ENCODE measurements around the gene PDE9A. TPM values are rescaled to one million over a fixed set of nuclear protein-coding genes. Genes with fewer than 3 reads are reported as not detected.
"Not testable (repeated sequence)": the region's sequence is repeated elsewhere in the genome, so short reads cannot be mapped to it uniquely, and the experiment has no call there.

PDE9A gene
- total RNA-seq, 1 donor from 2014 or later = 1.6 TPM

DNA sequence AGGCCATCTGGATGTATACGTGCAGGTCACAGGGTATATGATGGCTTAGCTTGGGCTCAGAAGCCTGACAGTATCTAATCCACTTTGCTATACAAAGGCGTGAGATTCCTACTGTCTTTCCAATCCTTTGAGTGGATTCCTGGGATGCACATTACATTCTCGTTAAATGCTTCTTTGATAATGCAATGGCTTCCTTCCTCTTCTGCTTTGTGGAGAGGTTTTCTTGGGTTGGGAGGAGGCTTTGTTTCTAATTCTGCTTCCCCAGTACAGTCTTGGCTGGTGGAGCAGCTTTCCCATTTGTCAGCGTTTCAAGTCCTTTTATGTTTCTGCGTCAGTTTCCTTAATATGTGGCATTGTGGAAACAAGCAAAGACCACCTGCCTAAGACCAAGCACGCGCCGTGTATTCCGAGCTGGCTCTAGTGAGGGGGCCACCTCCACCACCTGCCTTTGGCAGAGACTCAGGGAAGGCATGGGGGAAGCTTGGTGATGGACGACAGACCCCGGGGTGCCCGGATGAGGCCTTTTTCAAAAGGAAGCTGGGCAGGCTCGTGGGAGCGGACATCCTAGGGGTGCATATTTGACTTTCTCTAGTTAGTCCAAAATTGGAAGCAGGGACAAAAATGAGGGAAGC is 153.2 kb downstream of the PDE9A start:
- no peak for FAIRE-seq

DNA sequence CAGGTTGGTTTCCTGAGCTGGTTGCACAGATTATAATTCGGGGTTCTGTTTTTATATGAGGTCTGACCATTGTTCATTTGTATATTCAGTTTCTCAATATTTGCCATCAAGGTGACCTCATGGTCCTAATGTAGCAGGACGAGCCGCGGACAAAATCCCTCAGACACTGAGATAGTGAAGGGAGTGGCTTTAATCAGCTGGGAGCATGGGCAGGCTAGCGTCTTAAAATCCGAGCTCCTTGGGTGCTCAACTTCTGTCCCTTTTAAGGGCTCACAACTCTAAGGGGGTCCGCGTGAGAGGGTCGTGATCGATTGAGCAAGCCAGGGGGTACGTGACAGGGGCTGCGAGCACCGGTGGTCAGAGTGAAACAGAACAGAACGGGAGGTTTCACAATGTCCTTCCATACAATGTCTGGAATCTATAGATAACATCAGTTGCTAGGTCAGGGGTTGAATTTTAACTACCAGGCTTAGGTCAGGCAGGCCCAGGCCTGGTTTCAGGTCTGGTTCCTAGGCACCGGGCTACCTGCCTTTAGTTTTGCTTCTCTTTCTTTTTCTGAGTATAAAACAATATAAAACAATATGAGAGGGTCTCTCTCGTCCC is 154.0 kb downstream of the PDE9A start:
- H3K4me3 ChIP-seq (ENCODE audit: low read depth, low read length); DNase-seq (ENCODE audit: low read depth); H3K36me3 ChIP-seq (ENCODE audit: control insufficient read depth, insufficient read depth, low read length); FAIRE-seq; H3K27me3 ChIP-seq (ENCODE audit: control insufficient read depth, insufficient read depth, low read length): not testable (repeated sequence)

More for the DNA sequence above, 153.2 kb downstream of the PDE9A start:
- TF ChIP-seq, protein P1, sequence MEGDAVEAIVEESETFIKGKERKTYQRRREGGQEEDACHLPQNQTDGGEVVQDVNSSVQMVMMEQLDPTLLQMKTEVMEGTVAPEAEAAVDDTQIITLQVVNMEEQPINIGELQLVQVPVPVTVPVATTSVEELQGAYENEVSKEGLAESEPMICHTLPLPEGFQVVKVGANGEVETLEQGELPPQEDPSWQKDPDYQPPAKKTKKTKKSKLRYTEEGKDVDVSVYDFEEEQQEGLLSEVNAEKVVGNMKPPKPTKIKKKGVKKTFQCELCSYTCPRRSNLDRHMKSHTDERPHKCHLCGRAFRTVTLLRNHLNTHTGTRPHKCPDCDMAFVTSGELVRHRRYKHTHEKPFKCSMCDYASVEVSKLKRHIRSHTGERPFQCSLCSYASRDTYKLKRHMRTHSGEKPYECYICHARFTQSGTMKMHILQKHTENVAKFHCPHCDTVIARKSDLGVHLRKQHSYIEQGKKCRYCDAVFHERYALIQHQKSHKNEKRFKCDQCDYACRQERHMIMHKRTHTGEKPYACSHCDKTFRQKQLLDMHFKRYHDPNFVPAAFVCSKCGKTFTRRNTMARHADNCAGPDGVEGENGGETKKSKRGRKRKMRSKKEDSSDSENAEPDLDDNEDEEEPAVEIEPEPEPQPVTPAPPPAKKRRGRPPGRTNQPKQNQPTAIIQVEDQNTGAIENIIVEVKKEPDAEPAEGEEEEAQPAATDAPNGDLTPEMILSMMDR (IDR thresholded peaks at IDR 0.05; ENCODE audit: insufficient read depth, low read length, severe bottlenecking) = no peak
- no peak for DNase-seq (ENCODE audit: low read depth)
- Histone ChIP-seq H3K36me3 (ENCODE audit: control insufficient read depth, insufficient read depth, low read length) (peaks cover 2% of the 10 kb centered on the region), H3K27me3 (ENCODE audit: control insufficient read depth, insufficient read depth, low read length) (no peaks in the 10 kb centered on the region), H3K4me3 (ENCODE audit: low read depth, low read length) (no peak overlapping the region)

DNA sequence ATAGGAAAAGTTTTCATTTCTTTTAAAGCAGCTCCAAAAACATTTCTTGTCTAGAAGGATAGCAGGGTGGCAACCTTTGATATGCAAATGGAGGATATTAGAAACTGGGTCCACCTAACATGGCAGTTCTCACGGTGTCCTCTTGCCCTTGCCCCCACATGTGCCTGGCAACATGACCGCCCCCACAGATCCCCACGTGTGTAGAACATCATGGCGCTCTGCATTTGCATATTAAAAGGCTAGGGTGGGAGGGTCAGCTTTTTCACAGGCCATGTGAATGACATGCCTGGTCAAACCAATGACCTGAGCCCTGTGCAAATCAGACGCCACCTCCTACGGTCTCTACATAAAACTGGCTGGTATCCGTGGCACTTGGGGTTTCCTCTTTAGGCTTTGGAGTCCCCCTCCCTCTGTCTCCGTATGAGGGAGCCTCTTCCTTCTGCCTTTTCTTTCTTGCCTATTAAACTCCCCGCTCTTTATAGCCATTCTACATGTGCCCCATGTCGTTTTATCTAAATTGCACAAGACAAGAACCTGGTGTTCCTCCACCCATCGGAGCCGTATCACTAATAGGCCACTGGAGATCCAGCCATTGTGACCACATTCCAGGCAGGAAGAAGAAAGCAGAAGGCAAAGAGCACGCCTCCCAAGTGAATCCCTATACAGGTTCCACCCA is 154.7 kb downstream of the PDE9A start:
- FAIRE-seq (peak; percentile 52), DNase-seq (ENCODE audit: low read depth) (no peak)
- Histone ChIP-seq H3K4me3 (ENCODE audit: low read depth, low read length) (no peak overlapping the region), H3K36me3 (ENCODE audit: control insufficient read depth, insufficient read depth, low read length) (peaks cover 2% of the 10 kb centered on the region), H3K27me3 (ENCODE audit: control insufficient read depth, insufficient read depth, low read length) (no peaks in the 10 kb centered on the region)
- TF ChIP-seq, protein P1 (IDR thresholded peaks at IDR 0.05; ENCODE audit: insufficient read depth, low read length, severe bottlenecking) = no peak

DNA sequence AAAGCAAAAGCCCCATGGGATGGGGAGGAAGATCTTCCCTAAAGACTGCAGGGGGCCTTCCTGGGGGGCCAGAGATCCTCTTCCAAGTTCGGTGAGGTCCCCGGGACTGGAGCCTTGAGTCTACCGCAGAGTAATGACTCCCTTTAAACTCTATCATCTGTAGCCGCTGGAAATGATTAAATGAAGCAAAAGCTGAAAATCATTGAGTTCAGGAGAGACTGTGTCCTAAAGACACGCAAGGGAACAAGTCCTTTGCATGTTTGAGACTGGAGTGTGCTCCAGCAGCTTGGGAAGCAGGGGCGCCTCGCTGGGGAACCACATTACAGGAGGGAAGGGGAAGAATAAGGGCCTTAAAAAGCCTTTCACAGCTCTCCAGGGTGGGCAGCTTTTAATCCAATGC is 155.8 kb downstream of the PDE9A start:
- Histone ChIP-seq H3K27me3 (ENCODE audit: control insufficient read depth, insufficient read depth, low read length) (no peaks in the 10 kb centered on the region), H3K36me3 (ENCODE audit: control insufficient read depth, insufficient read depth, low read length) (peaks cover 2% of the 10 kb centered on the region), H3K4me3 (ENCODE audit: low read depth, low read length) (no peak overlapping the region)
- TF ChIP-seq, protein P1 (IDR thresholded peaks at IDR 0.05; ENCODE audit: insufficient read depth, low read length, severe bottlenecking) = no peak
- DNase-seq (ENCODE audit: low read depth) (no peak), FAIRE-seq (no peak)

DNA sequence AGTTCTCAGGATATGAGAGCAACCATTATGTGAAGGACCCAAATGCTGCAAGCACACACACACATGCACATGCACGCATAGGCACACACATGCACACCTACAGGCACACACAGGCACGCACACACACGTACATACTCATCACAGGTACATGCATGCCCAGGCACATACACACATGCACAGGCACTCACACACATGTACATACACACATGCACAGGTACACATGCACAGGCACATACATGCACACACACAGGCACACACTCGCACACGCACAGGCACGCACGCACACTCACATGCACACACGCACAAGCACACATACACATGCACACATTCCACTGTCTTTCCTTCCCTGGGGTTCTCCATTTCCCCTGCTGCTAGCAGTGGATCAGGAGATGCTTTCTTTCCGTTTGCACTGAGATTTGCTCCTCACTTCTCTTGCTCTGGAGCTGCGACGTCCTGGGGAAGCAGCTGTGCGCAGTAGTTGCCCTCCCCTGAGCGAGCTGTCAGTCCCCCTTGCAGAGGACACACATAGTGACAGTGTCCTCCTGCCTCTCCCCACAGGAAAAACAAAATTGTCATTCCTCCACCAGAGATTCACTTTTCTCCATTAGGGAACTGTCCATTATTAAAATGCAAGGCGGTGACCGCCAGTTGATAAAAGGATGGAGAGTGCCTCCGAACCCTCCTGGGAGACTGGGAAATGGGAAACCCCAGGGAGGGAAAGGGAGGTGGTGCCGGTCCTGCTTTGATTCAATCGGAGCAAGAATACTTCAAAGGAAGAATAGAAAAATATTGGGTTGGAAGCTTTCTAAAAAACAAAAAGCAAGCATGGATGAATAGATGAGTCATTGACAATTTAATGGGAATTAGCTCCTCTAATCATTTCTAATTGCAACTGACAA is 156.4 kb downstream of the PDE9A start:
- Histone ChIP-seq H3K27me3 (ENCODE audit: control insufficient read depth, insufficient read depth, low read length) (no peaks in the 10 kb centered on the region), H3K36me3 (ENCODE audit: control insufficient read depth, insufficient read depth, low read length) (peaks cover 2% of the 10 kb centered on the region), H3K4me3 (ENCODE audit: low read depth, low read length) (no peak overlapping the region)
- FAIRE-seq (no peak), DNase-seq (ENCODE audit: low read depth) (no peak)
- TF ChIP-seq, protein P1 (IDR thresholded peaks at IDR 0.05; ENCODE audit: insufficient read depth, low read length, severe bottlenecking) = no peak

DNA sequence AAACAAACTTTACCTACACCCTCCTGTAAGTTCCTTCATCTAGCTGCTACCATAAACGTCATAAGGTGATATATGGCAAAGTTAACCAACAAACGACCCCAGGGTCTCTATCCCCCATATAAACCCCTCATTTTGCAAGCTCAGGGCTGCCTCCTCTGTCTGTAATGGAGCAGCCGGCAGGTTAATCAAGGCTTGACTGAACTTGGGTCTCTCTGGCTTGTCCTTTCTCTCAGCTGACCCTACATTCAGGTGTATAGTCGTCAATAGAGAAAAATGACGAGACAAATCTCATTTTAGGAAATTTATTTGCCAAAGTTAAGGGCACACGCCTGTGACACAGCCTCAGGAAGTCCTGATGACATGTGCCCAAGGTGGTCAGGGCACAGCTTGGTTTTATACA is 158.5 kb downstream of the PDE9A start:
- FAIRE-seq (no peak), DNase-seq (ENCODE audit: low read depth) (no peak)
- TF ChIP-seq, protein P1 (IDR thresholded peaks at IDR 0.05; ENCODE audit: insufficient read depth, low read length, severe bottlenecking) = no peak
- H3K27me3 ChIP-seq (ENCODE audit: control insufficient read depth, insufficient read depth, low read length) = no peaks in the 10 kb centered on the region
- no peak overlapping the region for H3K4me3 ChIP-seq (ENCODE audit: low read depth, low read length)
- H3K36me3 ChIP-seq (ENCODE audit: control insufficient read depth, insufficient read depth, low read length) = peaks cover 2% of the 10 kb centered on the region

DNA sequence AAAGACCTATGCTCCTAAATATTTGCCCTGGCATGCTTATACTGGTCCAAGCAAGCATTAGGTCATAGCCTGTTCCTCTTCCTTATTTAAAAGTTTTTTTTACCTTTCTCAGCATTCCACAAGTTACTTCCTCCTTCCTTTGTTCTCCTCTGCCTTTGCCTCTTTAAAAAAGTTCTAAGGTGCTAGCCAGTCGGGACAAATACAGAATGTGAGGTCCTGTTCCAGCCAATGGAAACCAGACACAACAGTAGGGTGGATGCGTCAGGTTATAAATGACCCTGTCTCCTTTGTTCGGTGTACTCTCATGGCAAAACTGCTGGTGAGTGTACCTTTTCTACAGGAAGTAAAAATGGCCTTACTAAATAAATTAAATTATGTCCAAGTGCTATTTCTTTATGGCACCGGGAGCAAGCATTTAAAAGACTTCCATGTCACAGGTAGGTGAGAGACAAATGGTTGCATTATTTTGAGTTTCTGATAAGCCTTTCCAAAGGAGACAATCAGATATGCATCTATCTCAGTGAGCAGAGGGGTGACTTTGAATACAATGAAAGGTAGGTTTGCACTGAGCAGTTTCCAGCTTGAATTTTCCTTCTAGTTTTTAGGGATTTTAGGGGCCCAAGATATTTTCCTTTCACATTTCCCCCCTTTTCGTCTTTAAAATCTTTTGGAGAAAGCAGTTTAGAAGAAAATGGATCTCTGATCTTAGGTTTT is 159.3 kb downstream of the PDE9A start:
- peak; percentile 92 for DNase-seq (ENCODE audit: low read depth)
- peak overlapping the region; percentile 39 for H3K4me3 ChIP-seq (ENCODE audit: low read depth, low read length)
- not testable (repeated sequence) for FAIRE-seq; H3K27me3 ChIP-seq (ENCODE audit: control insufficient read depth, insufficient read depth, low read length); H3K36me3 ChIP-seq (ENCODE audit: control insufficient read depth, insufficient read depth, low read length)
